ENCODE data around the gene PCDHGC3.

PCDHGC3 gene

DNA sequence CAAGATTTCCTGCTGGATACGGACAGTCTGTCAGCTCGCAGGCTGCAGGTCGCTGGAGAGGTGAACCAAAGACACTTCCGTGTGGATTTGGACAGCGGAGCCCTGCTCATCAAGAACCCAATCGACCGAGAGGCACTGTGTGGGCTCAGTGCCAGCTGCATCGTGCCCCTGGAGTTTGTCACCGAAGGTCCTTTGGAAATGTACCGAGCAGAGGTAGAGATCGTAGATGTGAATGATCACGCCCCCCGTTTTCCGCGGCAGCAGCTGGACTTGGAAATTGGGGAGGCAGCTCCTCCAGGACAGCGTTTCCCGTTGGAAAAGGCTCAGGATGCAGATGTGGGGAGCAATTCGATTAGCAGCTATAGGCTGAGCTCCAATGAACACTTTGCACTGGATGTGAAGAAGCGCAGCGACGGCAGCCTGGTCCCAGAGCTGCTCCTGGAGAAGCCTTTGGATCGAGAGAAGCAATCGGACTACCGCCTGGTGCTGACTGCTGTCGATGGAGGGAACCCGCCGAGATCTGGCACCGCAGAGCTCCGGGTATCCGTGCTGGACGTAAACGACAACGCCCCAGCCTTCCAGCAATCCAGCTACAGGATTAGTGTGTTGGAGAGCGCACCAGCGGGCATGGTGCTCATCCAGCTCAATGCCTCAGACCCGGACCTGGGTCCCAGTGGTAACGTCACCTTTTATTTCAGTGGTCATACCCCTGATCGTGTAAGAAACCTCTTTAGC lies 9.7 kb downstream of the PCDHGC3 start:
- DNase-seq = no peak

- DNase-seq = no peak
Observed at GRCh38 chr5:141486091-141486490, 10.3 kb downstream of the PCDHGC3 start.

GRCh38 chr5:141487131-141487530 lies 11.4 kb downstream of the PCDHGC3 start:
- no peak for DNase-seq

DNA sequence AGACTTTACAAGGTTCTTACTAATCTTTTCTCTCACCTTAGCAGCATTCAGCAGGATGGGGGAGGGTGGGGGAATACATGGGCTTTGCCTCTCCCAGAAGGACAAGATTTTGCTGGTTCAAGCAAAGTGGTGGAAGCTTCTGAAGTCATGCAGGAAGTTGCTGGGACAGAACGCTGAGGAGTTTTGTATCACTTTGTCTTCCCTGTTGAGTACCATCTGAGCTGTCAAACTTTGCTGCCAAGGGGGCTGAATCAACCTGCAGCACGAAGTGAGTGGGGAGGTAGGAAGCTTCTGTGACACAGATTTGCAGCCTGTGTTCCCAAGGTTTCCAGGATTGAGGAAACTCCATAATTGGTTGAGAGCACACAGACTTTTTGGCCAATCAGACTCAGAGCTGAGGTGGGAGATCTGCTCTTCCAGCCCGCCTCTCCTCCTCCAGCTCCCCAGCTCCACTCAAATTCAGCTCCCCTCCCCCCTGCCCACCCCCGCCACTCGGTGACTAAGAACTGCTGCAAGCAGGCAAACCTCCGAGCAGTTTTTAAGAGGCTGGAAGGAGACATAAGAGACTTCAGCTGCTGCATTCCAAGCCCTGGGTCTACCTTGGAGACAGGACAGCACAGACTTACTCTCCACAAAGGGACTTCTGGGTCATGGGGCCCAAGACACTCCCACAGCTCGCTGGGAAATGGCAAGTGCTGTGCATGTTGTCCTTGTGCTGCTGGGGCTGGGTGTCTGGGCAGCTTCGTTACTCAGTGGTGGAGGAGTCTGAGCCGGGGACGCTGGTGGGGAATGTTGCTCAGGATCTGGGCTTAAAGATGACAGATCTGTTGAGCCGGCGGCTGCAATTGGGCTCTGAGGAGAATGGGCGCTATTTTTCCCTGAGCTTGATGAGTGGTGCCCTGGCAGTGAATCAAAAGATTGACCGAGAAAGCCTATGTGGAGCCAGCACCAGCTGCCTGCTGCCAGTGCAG lies 13.1 kb downstream of the PCDHGC3 start, which contains the start of gene PCDHGC5:
Gene PCDHGC5 (plus strand): TSS at position 491 of the 971 bp plus-strand sequence. CDS start 160 bp downstream, at position 651.
- no peak for DNase-seq

DNA sequence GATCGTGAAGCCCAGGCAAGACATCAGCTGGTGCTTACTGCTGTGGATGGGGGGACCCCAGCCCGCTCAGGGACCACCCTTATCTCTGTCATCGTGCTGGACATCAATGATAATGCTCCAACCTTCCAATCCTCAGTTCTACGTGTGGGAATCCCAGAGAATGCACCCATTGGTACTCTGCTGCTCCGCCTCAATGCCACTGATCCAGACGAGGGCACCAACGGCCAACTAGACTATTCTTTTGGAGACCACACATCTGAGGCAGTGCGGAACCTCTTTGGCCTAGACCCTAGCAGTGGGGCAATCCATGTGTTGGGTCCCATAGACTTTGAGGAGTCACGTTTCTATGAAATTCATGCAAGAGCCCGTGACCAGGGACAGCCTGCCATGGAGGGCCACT lies 14.1 kb downstream of the PCDHGC3 start:
- no peak for DNase-seq

DNA sequence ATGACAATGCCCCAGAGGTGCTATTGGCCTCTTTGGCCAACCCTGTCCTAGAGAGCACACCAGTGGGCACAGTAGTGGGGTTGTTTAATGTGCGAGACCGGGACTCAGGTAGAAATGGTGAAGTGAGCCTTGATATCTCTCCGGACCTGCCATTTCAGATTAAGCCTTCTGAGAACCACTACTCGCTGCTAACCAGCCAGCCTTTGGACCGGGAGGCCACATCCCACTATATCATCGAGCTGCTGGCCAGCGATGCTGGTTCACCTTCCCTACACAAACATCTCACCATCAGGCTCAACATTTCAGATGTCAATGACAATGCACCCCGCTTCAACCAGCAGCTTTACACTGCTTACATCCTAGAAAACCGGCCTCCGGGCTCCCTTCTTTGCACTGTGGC lies 14.5 kb downstream of the PCDHGC3 start:
- DNase-seq = no peak

DNA sequence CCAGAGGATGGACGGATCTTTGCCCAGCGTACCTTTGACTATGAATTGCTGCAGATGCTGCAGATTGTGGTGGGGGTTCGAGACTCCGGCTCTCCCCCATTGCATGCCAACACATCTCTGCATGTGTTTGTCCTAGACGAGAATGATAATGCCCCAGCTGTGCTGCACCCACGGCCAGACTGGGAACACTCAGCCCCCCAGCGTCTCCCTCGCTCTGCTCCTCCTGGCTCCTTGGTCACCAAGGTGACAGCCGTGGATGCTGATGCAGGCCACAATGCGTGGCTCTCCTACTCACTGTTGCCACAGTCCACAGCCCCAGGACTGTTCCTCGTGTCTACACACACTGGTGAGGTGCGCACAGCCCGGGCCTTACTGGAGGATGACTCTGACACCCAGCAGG lies 15.0 kb downstream of the PCDHGC3 start:
- DNase-seq = no peak

DNA sequence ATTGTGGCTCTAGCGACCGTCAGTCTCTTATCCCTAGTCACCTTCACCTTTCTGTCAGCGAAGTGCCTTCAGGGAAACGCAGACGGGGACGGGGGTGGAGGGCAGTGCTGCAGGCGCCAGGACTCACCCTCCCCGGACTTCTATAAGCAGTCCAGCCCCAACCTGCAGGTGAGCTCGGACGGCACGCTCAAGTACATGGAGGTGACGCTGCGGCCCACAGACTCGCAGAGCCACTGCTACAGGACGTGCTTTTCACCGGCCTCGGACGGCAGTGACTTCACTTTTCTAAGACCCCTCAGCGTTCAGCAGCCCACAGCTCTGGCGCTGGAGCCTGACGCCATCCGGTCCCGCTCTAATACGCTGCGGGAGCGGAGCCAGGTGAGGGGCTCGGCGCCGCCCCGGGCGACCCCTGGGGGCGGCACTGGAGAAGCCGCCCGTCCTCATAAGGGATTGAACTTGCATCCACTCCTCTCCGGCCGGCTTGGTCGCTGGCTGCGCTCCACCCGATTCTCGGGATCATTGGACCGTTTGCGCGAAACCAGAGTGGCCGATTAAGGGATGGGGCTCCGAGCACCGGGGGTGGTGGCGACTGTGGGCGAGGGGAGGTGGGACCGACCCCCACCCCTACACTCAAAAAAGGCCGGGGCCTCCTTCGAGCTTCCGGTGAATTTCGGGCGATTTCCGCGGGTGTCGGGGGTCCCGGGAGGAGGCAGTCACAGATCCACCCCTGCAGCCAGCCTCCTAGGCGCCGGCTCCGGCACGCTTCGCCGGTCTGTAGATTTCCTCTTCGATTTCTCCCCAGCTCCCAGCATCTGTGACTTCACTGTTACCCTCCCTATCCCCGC lies 15.8 kb downstream of the PCDHGC3 start:
- DNase-seq = no peak

DNA sequence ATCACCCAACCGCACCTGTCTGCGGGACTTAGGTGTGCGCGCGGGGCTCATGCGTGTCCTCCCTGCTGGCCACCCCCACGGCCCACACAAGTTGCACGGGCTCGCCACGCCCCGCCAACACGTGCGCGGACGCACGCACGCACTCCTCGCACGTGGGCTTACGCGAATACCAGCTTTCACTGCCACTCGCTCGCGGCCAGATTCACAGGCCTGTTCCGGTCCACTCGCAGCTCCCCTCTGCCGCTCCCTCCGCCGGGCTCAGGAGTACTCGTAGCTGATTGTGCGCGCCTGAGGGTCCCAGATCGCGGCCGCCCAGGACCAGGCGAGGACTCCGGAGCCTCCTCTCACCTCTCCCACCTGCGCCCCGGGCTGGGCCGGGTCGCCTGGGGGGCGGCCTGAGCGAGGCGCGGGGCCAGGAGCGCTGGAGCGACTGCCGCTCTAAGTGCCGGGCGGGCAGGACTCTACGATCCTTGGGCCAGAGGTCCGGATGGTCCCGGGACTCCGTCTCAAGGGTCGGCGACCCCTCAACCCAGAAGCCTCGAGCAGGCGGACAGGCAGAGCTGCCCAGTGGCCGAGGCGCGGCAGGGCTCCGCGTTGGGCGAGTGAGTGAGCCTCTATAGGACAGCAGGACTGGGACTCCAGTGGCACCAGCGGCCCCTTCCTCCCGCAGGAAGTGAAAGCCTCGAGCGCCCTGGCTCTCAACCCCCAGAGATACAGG lies 16.6 kb downstream of the PCDHGC3 start:
- DNase-seq = no peak

- DNase-seq = no peak
Observed at GRCh38 chr5:141493500-141494422, 18.0 kb downstream of the PCDHGC3 start.

- no peak for DNase-seq
Observed at GRCh38 chr5:141494761-141495452, 19.1 kb downstream of the PCDHGC3 start.

GRCh38 chr5:141495453-141495811 lies 19.7 kb downstream of the PCDHGC3 start:
- no peak for DNase-seq

DNA sequence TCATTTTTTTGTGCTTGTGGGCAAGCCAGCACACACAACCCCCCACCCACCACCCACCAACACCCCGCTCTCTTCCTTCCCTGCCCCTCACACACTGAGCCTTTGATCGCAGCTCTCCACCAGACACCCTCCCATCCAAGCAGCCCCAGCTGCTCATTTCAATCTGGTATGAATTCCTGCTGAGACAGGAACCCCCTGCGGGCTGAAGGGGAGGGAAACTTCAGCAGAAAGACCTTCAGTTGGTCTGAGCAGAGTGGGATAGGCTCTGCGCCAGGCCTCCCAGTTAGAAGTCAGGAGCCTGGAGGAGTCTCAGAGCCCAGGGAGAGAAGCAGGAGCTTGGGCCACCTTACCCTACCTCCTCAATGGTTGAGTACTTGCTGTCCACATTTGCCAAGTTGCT lies 20.3 kb downstream of the PCDHGC3 start:
- no peak for DNase-seq

DNA sequence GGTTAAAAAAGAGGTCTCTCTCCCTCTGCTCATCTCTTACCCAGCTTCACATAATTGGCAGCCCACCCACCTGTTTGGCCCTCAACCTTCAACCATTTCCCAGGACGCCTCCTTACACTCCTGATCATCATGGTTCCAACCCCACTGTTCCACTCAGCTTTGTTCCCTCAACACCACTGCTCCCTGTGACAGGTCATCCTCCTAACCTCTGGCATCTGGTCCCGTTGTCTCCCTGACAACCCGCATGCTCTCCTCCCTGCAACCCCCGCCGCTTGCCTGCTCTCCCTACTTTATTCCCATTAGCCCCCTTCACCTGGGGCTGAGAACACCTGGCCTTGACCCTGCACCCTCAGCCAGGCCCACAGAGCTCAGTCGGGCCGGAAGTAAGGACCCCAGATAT lies 26.0 kb downstream of the PCDHGC3 start:
- DNase-seq = no peak

DNA sequence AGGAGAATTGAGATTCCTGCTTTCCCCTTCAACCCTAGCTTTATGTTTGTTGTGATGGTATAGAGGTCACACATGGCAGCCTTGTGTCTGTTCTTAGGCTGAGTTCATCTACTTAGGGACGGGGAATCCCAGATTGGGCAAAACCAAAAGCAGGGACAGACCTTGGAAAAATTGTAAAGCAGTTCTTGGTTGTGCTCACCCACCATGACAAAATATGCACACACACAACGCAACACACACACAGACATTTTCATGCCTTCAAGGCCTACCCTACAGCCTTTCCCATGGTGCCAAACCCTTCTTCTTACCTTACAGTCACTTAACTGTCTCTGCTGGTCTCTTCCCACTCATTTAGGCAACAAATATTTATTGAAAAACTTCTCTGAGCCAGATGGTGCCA lies 27.9 kb downstream of the PCDHGC3 start:
- no peak for DNase-seq

GRCh38 chr5:141504216-141504615 lies 28.4 kb downstream of the PCDHGC3 start:
- no peak for DNase-seq

- no peak for DNase-seq
Observed at GRCh38 chr5:141506381-141507155, 30.8 kb downstream of the PCDHGC3 start.

- no peak for DNase-seq
Observed at GRCh38 chr5:141507387-141508091, 31.8 kb downstream of the PCDHGC3 start.

- DNase-seq = no peak
Observed at GRCh38 chr5:141508440-141508797, 32.7 kb downstream of the PCDHGC3 start.

All from SHP77 treated with DMSO at 0.1 percent for 48 hours (cell line).